ENCODE results near the gene KCNK16.

- TF ChIP-seq, protein P1, sequence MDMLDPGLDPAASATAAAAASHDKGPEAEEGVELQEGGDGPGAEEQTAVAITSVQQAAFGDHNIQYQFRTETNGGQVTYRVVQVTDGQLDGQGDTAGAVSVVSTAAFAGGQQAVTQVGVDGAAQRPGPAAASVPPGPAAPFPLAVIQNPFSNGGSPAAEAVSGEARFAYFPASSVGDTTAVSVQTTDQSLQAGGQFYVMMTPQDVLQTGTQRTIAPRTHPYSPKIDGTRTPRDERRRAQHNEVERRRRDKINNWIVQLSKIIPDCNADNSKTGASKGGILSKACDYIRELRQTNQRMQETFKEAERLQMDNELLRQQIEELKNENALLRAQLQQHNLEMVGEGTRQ (IDR thresholded peaks at IDR 0.05; ENCODE audit: low read length), result no peak
- no peak for TF ChIP-seq POLR2AphosphoS5 (IDR thresholded peaks at IDR 0.05; ENCODE audit: low read depth, low read length)
- TF ChIP-seq POLR2A (IDR thresholded peaks at IDR 0.05; ENCODE audit: control extremely low read depth in 1 of 2, low read depth in 2 of 2, low read length in 2 of 2), result no peak
- TF ChIP-seq EP300 (IDR thresholded peaks at IDR 0.05; ENCODE audit: borderline replicate concordance in 1 of 2, low read depth in 2 of 2, low read length in 2 of 2), result no peak
- TF ChIP-seq CBX8 (IDR thresholded peaks at IDR 0.05; ENCODE audit: borderline replicate concordance, low read depth, low read length), result no peak
- TF ChIP-seq, protein P2, sequence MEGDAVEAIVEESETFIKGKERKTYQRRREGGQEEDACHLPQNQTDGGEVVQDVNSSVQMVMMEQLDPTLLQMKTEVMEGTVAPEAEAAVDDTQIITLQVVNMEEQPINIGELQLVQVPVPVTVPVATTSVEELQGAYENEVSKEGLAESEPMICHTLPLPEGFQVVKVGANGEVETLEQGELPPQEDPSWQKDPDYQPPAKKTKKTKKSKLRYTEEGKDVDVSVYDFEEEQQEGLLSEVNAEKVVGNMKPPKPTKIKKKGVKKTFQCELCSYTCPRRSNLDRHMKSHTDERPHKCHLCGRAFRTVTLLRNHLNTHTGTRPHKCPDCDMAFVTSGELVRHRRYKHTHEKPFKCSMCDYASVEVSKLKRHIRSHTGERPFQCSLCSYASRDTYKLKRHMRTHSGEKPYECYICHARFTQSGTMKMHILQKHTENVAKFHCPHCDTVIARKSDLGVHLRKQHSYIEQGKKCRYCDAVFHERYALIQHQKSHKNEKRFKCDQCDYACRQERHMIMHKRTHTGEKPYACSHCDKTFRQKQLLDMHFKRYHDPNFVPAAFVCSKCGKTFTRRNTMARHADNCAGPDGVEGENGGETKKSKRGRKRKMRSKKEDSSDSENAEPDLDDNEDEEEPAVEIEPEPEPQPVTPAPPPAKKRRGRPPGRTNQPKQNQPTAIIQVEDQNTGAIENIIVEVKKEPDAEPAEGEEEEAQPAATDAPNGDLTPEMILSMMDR (IDR thresholded peaks at IDR 0.05; ENCODE audit: control extremely low read depth in 1 of 3, insufficient read depth in 1 of 3, low read depth in 1 of 3, low read length in 3 of 3), result no peak
- TF ChIP-seq TEAD4 (IDR thresholded peaks at IDR 0.05; ENCODE audit: low read depth, low read length), result no peak
- no peak for TF ChIP-seq MAFK (IDR thresholded peaks at IDR 0.05; ENCODE audit: low read depth, low read length)
- TF ChIP-seq SIN3A (conservative IDR thresholded peaks at IDR 0.05 in 1 of 2, IDR thresholded peaks at IDR 0.05 in 1 of 2; ENCODE audit: low read depth in 1 of 2, low read length in 2 of 2), result no peak
- TF ChIP-seq ZNF274 (IDR thresholded peaks at IDR 0.05; ENCODE audit: borderline replicate concordance, extremely low read depth, low read length), result no peak
- no peak for TF ChIP-seq GTF2F1 (IDR thresholded peaks at IDR 0.05; ENCODE audit: borderline replicate concordance, low read depth, low read length)
- TF ChIP-seq KDM4A (IDR thresholded peaks at IDR 0.05; ENCODE audit: low read depth, low read length, severe bottlenecking), result no peak
- TF ChIP-seq JUND (IDR thresholded peaks at IDR 0.05; ENCODE audit: low read length), result no peak
Measured at GRCh38 chr6:39322306-39322850, at the start of gene KCNK16.
